Skeletal muscle cell (primary cell): ENCODE results near the gene KCNJ13.

Experiments
- DNase-seq: peaks from one replicate; pipeline ENCODE4 v3.0.0-alpha.2; 2010; ENCODE audit warnings: low read depth
- H3K4me3 ChIP-seq: 2 replicates; pipeline ENCODE4 v1.5.1; 2011; ENCODE audit warnings: low read depth, mild to moderate bottlenecking, control low read depth, low read length, moderate library complexity

Gene KCNJ13

GRCh38 chr2:232776435-232776834 lies at the start of gene KCNJ13:
TSS of gene KCNJ13 (minus strand) at chr2:232776565. CDS start at chr2:232771362, 5,203 bp downstream.
- no peak for DNase-seq
- no peak within 1 kb of the TSS for H3K4me3 ChIP-seq

GRCh38 chr2:232817756-232818155 lies 41.4 kb upstream of the KCNJ13 start:
- DNase-seq, result no peak
- no peak overlapping the region for H3K4me3 ChIP-seq

DNA sequence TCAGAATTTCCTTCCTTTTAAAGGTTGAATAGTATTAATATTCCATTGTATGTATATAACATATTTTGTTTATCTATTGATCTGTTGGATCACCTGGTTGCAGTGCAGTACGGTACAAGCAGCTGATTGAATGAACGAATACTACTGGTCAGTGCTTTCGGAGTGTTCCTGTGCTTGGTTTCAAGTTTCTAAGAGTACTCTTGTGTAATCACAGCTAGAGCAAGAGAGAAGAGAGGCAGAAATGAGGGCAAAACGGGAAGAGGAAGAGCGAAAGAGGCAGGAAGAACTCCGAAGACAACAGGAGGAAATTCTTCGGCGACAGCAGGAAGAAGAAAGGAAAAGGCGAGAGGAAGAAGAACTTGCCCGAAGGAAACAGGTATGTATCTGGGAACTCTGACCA lies 40.3 kb upstream of the KCNJ13 start:
- H3K4me3 ChIP-seq, result no peak overlapping the region
- DNase-seq, result no peak

DNA sequence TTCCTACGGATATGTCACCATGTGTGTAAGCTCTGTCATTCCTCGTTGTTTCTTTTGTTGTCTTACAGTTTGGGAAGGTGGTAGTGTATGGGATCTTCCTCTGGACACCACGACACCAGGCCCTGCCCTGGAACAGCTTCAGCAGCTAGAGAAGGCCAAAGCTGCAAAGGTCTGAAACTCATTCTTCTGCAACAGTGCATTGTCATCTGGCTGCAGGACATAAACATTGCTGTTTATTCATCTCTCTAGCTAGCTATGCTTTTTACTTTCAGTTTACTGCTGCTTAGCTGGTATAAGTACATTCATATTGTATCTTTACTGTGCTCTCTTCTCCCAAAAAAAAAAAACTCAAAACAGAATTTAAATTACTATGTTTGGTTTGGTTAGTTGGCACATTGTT lies 39.2 kb upstream of the KCNJ13 start:
- no peak overlapping the region for H3K4me3 ChIP-seq
- no peak for DNase-seq

DNA sequence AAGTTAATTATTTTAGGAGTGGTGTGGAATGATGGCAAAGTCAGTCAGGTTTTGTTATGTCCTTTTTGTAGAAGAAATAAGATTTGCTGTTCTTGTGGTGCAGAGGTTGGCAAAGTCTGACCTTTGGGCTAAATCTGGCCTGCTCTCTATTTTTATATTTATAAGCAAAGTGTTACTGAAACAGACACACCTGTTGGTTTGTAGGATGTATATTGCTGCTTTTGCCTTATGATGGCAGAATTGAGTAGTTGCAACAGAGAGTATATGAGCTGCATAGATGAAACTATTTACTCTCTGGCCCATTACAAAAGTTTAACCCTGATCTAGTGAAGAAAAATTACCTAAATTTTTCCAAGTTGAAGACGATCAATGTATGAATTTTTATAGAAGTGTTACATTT lies 34.1 kb upstream of the KCNJ13 start:
- no peak overlapping the region for H3K4me3 ChIP-seq
- no peak for DNase-seq

- DNase-seq, result no peak
- no peak overlapping the region for H3K4me3 ChIP-seq
Observed at GRCh38 chr2:232809349-232810124, 33.2 kb upstream of the KCNJ13 start.

DNA sequence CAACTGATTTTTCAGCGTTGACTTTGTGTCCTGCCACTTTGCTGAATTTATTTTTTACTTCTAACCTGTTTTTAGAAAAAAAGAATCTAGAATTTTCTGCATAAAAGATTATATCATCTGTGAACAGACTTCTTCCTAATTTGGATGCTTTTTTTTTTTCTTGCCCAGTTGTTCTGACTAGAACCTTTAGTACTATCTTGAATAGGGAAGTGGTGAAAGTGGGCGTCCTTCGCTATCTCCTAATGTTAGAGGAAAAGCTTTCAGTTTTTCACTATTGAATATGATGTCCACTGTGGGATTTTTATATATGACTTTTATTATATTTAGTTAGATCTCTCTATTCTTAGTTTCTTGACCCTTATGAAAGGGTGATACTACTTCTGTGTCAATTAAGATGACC lies 25.7 kb upstream of the KCNJ13 start:
- H3K4me3 ChIP-seq, result no peak overlapping the region
- DNase-seq, result no peak

DNA sequence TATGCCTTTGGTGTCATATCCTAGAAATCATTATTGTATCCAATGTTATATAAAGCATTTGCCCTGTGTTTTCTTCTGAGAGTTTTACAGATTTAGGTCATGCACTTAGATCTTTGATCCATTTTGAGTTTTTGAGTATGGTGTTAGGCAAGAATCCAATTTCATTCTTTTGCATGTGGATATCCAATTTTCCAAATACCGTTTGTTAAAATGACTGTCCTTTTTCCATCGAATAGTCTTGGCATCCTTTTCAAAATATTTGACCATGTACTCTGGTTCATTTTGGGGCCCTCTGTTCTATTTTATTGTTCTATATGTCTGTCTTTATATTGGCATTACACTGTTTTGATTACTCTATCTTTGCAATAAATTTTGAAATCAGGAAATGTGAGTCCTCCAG lies 23.8 kb upstream of the KCNJ13 start:
- DNase-seq, result no peak
- H3K4me3 ChIP-seq, result no peak overlapping the region

- H3K4me3 ChIP-seq, result no peak overlapping the region
- no peak for DNase-seq
Observed at GRCh38 chr2:232798187-232798586, 21.8 kb upstream of the KCNJ13 start.

GRCh38 chr2:232795920-232796319 lies 19.6 kb upstream of the KCNJ13 start:
- DNase-seq, result peak; percentile 29
- H3K4me3 ChIP-seq, result no peak overlapping the region

- H3K4me3 ChIP-seq, result no peak overlapping the region
- no peak for DNase-seq
Observed at GRCh38 chr2:232794981-232795380, 18.6 kb upstream of the KCNJ13 start.

DNA sequence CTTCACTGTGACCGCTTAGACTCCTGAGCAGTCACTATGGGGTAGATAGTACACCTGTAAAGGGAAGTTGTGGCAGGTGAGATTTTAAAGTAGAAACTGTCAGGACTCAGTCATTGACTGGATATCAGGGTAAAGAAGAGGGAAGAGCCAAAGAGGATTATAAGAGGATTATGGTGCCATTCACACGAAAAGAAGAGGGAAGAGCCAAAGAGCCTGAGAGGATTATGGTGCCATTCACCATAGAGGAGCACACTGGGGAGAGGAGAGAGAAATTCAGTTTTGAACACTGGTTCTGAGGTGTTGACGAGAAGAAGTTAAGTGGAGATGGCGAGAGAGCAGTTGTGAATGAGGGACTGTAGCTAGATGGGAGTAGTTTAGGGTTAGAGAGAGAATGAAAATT lies 16.9 kb upstream of the KCNJ13 start:
- DNase-seq, result no peak

DNA sequence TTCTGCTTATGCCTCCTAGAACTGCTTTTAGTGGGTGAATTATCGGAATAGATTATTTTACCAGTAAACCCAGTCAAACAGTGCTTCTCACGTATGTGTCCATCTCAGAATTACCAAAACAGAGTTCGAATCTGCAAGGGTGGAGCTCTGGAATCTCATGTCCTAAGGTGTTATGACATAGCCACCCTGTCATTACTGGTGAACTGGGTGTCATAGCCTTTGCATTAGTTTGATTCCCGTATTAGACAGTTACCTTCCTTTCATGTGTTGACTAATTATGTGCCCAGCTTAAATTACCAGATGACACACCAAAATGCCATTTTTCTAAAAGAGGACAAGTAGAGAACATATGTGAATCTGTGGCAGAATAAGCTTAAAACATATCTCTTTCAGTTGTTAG lies 15.2 kb upstream of the KCNJ13 start:
- H3K4me3 ChIP-seq, result no peak overlapping the region
- no peak for DNase-seq

More for the DNA sequence above, 16.9 kb upstream of the KCNJ13 start:
- H3K4me3 ChIP-seq, result no peak overlapping the region

DNA sequence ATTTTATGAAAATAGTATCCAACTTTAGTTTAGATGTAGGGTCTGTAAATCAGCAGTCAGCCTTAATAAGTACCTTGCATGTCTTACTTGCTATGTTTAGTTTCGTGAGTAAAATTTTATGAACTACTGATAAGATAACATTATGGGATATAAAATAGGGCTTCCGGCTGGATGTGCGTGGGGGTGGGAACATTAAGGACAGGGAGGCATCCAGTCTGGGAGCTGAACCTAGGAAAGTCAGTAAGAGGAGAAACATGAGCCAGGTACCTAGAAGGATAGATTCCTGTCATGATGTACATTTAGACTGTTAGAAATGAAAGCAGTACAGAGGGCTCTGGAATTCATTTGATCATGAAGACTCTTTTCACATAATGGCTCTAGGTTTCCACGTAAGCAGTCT lies 12.7 kb upstream of the KCNJ13 start:
- no peak overlapping the region for H3K4me3 ChIP-seq
- DNase-seq, result no peak

DNA sequence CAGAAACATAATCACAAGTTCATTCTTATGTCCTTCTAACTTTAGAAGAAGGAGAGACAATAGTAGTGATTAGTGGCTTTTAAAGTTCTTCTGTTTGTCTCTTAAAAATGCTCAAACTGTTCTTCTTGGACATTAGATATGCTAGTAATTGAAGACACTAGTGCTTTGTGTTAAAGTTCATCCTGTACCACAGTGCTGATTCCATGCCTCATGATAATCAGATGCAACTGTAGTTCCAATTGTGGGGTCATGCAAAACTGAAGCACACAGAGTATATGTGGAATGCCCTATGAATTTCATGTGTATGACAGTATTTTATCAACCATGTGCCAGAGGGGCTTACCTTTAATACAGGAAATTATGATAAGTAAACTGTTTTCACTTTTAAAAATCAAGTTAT lies 11.4 kb upstream of the KCNJ13 start:
- DNase-seq, result no peak
- no peak overlapping the region for H3K4me3 ChIP-seq

- no peak overlapping the region for H3K4me3 ChIP-seq
- DNase-seq, result no peak
Observed at GRCh38 chr2:232783278-232783677, 6.9 kb upstream of the KCNJ13 start.

- no peak overlapping the region for H3K4me3 ChIP-seq
- peak; percentile 6 for DNase-seq
Observed at GRCh38 chr2:232781765-232782164, 5.4 kb upstream of the KCNJ13 start.

- no peak overlapping the region for H3K4me3 ChIP-seq
- DNase-seq, result no peak
Observed at GRCh38 chr2:232779934-232780333, 3.6 kb upstream of the KCNJ13 start.

DNA sequence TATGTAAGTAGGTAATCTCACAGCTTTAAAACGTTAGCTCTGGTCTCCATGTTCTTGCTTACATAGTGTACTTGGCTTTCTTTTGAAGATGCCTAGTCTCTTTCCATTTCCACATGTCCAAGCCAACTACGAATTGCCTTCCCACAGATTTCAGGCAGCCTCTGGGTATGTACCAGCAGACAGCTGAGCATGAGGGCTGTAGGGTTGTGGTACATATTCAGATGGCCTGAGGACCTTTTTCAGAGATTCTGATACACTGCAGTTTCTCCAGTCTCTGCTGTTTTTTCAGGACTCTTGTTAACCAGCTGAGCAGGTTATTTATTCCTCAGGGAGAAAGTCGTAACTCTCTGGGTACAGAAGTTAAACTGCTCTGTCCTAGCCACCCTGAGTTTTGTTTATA lies 3.1 kb upstream of the KCNJ13 start:
- DNase-seq, result no peak
- no peak overlapping the region for H3K4me3 ChIP-seq

- DNase-seq, result no peak
- H3K4me3 ChIP-seq, result no peak overlapping the region
Observed at GRCh38 chr2:232777276-232777675, 911 bp upstream of the KCNJ13 start.

- no peak overlapping the region for H3K4me3 ChIP-seq
- DNase-seq, result no peak
Observed at GRCh38 chr2:232773815-232774214, 2.5 kb downstream of the KCNJ13 start.

- DNase-seq, result no peak
- no peak overlapping the region for H3K4me3 ChIP-seq
Observed at GRCh38 chr2:232772531-232772930, 3.8 kb downstream of the KCNJ13 start.
